Gastrocnemius medialis (tissue), 4 donors: ENCODE measurements around the gene NLGN1.

Experiments
- CTCF ChIP-seq, 5 experiments: fragments of 450-650 bp in 3 of 5; fragments of 200-600 bp in 2 of 5; sonication (generic) in 2 of 5; IDR thresholded peaks in 4 of 5; conservative IDR thresholded peaks in 1 of 5; 1 replicate in 4 of 5; 2 replicates in 1 of 5; pipeline ENCODE4 v1.5.1; 2016 to 2019; ENCODE audit warnings: antibody characterized with exemption in 5 of 5, mild to moderate bottlenecking in 3 of 5, moderate library complexity in 3 of 5
- POLR2A ChIP-seq, 2 donors: fragments of 450-650 bp; IDR thresholded peaks; one replicate each; pipeline ENCODE4 v1.6.1; 2017; ENCODE audit warnings: antibody characterized with exemption in 2 of 2, mild to moderate bottlenecking in 2 of 2, moderate library complexity in 2 of 2

- TF ChIP-seq CTCF (IDR thresholded peaks at IDR 0.05 in 4 of 5, conservative IDR thresholded peaks at IDR 0.05 in 1 of 5) (no peak), POLR2A (IDR thresholded peaks at IDR 0.05) (no peak)
Observed at GRCh38 chr3:173351886-173352285, 45.7 kb upstream of the NLGN1 start.
